GM21717 (cell line): ENCODE results near the gene ACSF3.
"Not testable (repeated sequence)": the region's sequence is repeated elsewhere in the genome, so short reads cannot be mapped to it uniquely, and the experiment has no call there.

Source experiments
- ATAC-seq: cut with Tn5 transposase; IDR thresholded peaks from one replicate; pipeline ENCODE4 v1.9.1; 2021; ENCODE audit warnings: mild to moderate bottlenecking, moderate library complexity; ENCODE audit not compliant: unreplicated experiment

The ACSF3 gene

GRCh38 chr16:89072548-89073130 is 21.0 kb upstream of the ACSF3 start:
- no peak for ATAC-seq

- no peak for ATAC-seq
Measured at GRCh38 chr16:89073346-89074071, 20.1 kb upstream of the ACSF3 start.

GRCh38 chr16:89074072-89074674 is 19.5 kb upstream of the ACSF3 start:
- ATAC-seq, result not testable (repeated sequence)

GRCh38 chr16:89074803-89075688 is 18.6 kb upstream of the ACSF3 start:
- ATAC-seq, result no peak

- ATAC-seq, result no peak
Measured at GRCh38 chr16:89076159-89076558, 17.5 kb upstream of the ACSF3 start.

- no peak for ATAC-seq
Measured at GRCh38 chr16:89077076-89077475, 16.6 kb upstream of the ACSF3 start.

- no peak for ATAC-seq
Measured at GRCh38 chr16:89078172-89078571, 15.5 kb upstream of the ACSF3 start.

GRCh38 chr16:89079434-89079980 is 14.1 kb upstream of the ACSF3 start:
- no peak for ATAC-seq

- ATAC-seq, result no peak
Measured at GRCh38 chr16:89080196-89080853, 13.3 kb upstream of the ACSF3 start.

- ATAC-seq, result no peak
Measured at GRCh38 chr16:89081556-89081955, 12.1 kb upstream of the ACSF3 start.

GRCh38 chr16:89084411-89084810 is 9.2 kb upstream of the ACSF3 start:
- ATAC-seq, result no peak

- no peak for ATAC-seq
Measured at GRCh38 chr16:89084814-89085612, 8.6 kb upstream of the ACSF3 start.

GRCh38 chr16:89085755-89086154 is 7.9 kb upstream of the ACSF3 start:
- no peak for ATAC-seq

GRCh38 chr16:89087922-89088497 is 5.6 kb upstream of the ACSF3 start:
- no peak for ATAC-seq

GRCh38 chr16:89089120-89089519 is 4.5 kb upstream of the ACSF3 start:
- ATAC-seq, result no peak

GRCh38 chr16:89090182-89090630 is 3.4 kb upstream of the ACSF3 start:
- no peak for ATAC-seq

- no peak for ATAC-seq
Measured at GRCh38 chr16:89090669-89091426, 2.8 kb upstream of the ACSF3 start.

- ATAC-seq, result no peak
Measured at GRCh38 chr16:89092013-89092412, 1.6 kb upstream of the ACSF3 start.

- ATAC-seq, result not testable (repeated sequence)
Measured at GRCh38 chr16:89093252-89093601, 425 bp upstream of the ACSF3 start.
